HG03060 (cell line): ENCODE measurements around the gene RANGAP1.
"Not testable (repeated sequence)": the region's sequence is repeated elsewhere in the genome, so short reads cannot be mapped to it uniquely, and the experiment has no call there.

Source experiments
- ATAC-seq: cut with Tn5 transposase; IDR thresholded peaks from one replicate; pipeline ENCODE4 v1.9.1; 2021; ENCODE audit warnings: low read depth, moderate number of reproducible peaks; ENCODE audit not compliant: unreplicated experiment

Gene RANGAP1

DNA sequence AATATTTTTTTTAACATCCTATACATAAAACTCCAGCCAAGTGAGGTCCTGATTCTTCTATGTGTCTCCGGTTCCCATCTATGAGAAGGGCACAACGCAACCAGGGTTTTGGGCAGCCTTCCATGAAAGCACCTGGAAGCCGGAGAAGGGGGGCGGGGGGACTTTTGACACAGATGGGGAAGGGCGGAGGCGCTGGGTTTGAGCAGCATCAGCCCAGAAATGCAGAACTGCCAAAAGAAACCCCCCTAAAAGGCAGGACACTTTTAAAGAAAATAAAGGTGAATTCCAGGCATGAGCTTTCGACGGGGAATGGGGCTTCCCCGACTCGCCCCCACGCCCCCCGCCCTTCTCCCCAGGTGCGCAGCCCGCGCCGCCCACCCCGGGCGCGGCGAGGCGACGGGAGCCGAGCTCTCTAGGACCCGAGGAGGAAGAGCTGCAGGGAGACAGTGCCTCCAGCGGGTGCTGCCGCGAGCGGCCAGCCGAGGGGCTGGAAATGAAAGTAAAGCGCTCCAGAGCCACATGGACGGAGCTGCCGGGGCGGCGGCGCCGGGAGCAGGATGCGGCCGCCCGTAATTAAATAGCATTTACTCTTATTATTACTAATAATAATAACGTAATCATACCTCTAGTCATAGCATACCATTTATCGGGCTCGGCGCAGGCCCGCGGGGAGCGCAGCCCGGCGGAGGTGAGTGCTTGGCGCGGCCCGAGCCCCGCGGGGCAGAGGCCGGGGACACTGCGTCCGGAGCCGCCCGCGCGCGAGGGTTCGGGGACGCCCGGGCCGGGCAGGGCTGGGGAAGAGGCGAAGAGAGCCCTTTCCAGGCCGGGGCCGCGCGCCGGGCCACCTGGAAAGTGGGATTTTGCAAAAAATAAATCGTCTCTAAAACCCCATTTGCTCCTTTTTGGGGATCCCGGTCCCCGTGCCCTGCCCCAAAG lies 15.4 kb upstream of the RANGAP1 start, which contains the start of gene ZC3H7B:
TSS of gene ZC3H7B (plus strand) at position 441 of the 936 bp plus-strand sequence. CDS start 19,136 bp downstream, outside the sequence.
- peak; percentile 60 for ATAC-seq

DNA sequence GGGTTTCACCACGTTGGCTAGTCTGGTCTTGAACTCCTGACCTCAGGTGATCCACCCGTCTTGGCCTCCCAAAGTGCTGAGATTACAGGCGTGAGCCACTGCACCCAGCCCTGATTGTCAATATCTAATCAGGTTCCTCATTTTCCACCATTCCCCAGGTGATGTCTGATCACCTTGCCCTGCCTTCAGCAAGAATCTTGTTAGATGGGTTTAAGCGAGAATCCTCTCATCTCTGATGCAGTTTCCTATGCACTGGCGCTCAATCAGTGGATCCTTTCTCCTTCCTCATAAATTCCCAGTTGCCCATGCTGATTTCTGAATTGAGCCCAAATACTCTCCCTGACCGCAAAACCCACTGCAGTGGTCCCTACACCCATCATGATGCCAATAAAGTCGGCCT lies 14.7 kb upstream of the RANGAP1 start:
- no peak for ATAC-seq

DNA sequence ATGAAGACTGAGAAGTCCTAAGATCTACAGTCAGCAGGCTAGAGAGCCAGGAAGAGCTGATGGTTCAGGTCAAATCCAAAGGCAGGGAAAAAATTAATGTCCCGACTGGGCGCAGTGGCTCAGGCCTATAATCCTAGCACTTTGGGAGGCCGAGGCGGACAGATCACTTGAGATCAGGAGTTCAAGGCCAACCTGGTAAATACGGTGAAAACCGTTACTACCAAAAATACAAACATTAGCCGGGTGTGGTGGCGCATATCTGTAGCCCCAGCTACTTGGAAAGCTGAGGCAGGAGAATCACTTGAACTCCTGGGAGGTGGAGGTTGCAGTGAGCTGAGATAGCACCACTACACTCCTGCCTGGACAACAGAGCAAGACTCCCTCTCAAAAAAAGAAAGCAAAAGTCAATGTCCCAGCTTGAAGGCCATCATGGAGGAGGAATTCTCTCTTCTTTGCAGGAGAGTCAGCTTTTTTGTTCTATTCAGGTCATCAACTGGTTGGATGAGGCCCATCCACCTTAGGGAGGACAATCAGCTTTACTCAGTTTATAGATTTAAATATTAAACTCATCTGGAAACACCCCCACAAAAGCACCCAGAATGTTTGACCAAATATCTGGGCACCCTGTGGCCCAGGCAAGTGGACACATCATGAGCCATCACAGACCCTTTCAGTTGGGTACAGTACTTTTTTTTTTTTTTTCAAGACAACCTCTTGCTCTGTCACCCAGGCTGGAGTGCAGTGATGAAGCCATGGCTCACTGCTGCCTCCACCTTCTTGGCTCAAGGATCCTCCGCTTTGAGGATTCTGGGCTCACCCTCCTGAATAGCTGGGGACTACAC lies 11.1 kb upstream of the RANGAP1 start:
- no peak for ATAC-seq

DNA sequence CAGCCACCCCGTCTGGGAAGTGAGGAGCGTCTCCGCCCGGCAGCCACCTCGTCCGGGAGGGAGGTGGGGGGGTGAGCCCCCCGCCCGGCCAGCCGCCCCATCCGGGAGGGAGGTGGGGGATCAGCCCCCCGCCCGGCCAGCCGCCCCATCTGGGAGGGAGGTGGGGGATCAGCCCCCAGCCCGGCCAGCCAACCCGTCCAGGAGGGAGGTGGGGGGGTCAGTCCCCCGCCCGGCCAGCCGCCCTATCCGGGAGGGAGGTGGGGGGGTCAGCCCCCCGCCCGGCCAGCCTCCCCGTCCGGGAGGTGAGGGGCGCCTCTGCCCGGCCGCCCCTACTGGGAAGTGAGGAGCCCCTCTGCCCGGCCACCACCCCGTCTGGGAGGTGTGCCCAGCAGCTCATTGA lies 8.8 kb upstream of the RANGAP1 start:
- ATAC-seq: not testable (repeated sequence)

DNA sequence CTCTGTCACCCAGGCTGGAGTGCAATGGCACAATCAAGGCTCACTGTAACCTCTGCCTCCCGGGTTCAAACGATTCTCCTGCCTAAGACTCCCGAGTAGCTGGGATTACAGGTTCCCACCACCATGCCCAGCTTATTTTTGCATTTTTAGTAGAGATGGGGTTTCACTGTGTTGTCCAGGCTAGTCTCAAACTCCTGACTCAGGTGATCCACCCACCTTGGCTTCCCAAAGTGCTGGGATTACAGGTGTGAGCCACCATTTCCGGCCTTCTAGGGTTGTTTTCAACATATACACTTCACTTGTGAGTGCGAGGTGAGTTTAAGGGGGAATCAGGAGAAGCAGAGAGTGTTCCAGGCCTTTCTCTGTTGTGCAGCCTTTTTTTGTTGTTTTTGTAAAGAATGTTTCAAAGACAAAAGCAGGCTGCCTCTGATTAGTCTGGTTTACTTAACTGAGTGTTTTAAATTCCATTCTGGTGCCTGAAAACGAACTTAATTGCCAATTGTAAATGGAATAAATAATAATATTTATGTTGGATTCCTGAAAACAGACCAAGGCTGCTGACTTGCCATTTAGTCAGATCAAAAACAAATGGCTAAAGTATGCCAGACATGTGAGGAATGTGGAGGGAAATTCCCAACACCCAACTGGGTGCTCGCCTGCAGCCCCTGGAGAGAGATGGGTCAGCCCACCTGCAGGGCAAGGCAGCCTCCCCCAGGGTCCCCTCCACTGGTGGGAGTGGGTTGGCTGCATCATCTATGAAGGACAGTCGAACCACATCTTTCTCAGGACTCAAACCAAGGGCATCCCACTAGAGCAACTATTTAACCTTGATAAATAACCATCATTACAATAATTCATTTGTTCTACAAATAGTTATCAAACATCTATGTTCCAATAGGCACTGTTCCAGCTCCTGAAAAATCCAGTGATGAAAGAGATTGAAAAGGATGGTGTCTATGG lies 4.6 kb upstream of the RANGAP1 start:
- ATAC-seq: no peak

DNA sequence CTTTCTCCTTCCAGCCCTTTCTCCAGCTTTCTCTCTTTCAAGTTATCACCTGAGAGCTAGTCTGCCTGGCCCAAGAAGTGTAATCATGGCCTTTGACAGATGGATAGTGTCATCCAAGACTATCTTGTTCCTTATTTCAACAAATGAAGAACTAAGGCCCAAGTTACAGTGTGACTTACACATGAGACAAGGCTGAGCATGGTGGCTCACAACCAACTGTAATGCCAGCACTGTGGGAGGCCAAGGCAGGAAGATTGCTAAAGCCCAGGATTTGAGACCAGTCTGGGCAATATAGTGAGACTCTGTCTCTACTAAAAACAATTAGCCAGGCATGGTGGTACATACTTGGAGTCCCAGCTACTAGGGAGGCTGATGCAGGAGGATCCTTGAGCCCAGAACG lies 3.7 kb upstream of the RANGAP1 start:
- no peak for ATAC-seq

DNA sequence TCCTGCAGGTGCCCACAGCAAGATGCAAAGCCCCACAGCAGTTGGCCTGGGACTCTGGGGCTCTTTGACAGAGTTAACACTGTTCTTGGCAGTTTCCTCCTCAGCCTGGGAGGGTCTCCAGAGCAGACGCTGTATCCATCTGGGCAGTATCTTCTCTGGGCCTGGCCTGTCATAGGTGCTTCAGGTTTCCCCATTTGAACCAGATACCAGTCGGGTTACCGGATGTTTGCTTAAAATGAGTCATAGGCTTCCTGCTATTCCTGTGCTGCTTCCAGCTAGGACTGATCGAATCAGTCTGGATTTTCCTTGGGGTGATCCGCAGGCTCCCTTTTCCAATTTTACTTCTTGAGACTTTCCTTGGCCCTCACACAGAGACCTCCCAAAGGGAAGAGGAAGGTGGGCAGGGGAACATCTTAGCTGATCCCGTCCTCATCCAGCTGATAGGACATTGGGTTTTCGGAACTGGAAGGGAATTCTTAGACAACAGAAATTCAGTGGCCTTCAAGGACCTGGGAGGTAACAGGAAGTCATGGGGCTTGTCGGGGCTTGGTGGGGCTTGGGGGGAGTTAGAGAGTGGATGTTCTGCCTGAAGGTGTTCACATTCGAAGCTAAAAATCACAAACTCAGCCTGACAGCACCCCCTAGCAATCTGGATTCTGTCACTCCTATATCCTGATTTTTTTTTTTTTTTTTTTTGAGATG lies 2.4 kb upstream of the RANGAP1 start:
- ATAC-seq: no peak

DNA sequence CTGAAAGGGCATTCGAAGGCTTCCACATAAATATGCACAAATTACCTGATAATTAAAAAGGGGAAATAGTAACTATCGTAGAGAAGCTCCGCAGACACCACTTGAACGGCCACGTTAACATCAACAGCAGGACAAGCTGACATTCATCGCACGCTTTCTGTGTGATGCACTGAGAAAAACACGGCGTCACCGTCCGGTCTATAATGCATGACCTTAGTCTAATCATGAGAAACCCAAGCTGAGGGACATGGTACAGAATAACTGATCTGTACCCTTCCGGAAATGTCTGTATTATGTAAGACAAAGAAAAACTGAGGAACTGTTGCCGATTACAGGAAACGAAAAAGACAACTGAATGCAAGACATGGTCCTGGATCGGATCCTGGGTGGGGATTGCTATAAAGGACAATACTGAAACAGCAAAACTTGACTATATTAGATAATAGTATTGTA lies 678 bp upstream of the RANGAP1 start:
- peak; percentile 18 for ATAC-seq

DNA sequence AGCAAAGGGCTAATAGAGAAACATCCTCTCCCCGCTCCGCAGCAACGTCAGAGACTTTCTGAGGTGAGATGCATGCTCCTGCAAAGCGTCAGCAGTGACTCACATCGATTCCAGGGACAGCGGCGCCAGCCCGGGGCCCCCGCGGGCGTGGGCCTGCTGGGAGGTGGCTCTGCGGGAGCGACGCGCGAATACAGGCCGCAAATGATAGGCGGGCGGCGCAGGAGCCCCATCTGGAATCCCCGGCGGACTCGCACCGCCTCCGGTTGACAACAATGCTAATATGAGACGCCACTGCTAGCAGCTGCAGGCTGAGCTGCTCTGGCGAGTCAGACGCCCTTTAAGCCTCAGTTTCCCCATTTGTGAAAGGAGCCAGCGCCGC lies 557 bp downstream of the RANGAP1 start:
- ATAC-seq: no peak

DNA sequence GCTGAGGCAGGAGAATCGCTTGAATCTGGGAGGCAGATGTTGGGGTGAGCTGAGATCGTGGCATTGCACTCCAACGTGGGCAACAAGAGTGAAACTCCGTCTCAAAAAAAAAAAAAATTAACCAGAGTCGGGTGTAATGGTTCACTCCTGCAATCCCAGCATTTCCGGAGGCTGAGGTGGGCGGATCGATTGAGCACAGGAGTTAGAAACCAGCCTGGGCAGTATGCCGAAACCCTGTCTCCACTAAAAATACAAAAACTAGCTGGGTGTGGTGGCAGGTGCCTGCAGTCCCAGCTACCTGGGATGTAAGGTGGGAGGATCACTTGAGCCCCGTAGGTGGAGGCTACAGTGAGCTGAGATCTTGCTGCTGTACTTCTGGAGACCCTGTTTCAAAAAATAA lies 1.5 kb downstream of the RANGAP1 start:
- ATAC-seq: no peak

DNA sequence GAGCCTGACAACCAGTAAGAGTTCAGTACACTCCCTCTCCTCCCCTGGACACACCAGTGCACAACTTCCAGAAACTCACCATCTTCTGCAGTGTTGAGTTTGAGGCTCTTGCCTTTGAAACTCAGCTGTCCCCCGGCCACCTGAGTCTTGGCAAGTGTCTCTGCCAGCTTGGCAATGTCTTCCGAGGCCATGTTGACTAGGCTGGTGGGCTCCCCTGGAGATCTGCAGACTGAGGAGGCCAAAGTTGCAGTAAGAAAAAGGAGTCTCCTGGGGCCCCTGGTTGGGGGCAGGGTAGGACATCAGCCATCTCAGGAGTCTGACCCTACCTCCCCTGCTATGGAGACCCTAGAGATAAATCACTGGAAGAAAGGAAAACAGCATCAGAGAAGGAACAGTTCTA lies 5.1 kb downstream of the RANGAP1 start:
- ATAC-seq: no peak

DNA sequence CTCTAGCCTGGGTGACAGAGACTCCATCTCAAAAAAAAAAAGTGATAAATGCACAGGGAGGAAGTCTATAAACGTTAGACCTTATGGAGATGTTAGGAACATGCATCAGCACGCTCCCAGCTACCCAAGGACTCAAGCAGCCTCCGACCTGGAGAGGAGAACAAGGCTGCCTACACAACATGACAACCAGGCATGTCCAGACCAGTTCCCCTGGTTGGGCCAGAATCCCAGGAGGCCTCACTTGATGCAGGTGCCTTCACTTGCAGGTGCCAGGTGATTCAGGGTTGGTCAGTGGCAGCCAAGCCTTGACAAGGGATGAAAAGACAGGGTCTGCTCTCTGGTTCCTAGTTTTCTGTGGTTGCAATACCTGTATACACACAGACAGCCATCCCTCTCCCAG lies 5.9 kb downstream of the RANGAP1 start:
- ATAC-seq: no peak

DNA sequence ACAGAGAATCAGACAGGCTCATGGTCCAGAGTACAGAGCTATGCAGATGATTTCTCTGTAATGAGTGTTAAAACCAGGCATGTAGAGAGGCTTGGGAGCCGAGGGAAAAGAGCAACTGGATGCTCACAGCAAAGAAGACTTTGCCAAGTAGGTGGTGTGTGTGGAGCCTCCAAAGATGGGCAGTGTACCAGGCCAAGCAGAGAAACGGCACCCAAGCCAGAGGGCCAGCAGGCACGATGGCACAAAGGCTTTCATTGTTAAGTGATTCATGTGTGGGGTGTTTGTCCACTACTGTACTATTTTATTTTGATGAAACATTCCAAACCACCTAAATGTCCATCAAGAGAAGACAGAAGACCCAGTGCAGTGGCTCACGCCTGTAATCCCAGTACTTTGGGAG lies 11.1 kb downstream of the RANGAP1 start:
- no peak for ATAC-seq

DNA sequence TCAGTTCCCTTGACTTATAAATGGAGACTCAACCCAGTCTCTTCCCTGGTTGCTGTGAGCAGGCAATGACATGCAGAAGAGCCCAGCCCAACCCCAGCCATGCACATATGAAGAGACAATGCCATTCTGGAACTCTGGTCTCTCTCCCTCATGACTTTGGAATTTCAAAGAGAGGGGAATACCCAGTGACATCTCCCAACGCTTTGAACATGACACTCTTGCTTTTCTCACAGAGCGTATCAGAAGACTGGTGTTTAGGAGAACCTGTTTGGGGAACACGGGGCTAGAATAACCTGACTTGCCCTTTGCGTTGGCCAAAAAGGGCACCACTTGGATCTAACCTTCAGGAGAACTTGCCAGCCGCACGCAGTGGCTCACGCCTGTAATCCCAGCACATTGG lies 12.9 kb downstream of the RANGAP1 start:
- ATAC-seq: no peak

DNA sequence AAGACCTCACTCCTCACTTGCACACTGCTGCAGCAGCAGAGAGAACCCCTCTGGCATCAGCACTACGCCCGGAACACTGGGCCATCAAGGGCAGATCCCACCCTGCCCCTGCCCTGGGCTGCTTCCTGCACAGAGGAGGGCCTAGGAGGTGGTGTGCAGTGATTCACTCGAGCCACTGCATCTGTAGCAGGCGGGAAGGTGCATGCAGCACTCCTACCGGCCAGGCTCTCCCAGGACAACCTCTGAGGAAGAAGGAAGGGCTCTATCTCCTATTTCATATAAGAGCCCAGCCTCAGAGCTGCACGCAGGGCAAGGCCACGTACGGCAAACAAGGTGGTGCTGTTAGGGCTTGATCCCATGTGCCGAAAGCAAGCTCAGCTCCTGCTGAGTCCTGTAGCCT lies 14.2 kb downstream of the RANGAP1 start:
- no peak for ATAC-seq

DNA sequence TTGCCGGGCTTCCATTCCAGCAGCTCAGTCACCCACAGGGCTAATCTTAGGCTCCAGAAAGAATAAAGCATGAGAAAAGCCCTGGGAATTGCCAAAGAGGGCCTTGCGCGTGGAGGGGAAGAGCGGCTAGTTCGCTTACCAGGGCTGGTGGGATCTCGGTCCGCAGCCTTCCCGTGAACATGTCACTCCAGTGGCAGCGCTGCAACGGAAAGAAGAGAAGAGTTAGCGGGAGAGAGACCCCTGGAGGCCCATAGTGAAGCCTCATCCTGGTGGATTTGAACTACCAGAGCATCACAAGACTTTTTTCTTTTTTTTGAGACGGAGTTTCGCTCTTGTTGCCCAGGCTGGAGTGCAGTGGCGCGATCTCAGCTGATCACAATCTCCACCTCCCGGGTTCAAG lies 18.0 kb downstream of the RANGAP1 start:
- no peak for ATAC-seq

DNA sequence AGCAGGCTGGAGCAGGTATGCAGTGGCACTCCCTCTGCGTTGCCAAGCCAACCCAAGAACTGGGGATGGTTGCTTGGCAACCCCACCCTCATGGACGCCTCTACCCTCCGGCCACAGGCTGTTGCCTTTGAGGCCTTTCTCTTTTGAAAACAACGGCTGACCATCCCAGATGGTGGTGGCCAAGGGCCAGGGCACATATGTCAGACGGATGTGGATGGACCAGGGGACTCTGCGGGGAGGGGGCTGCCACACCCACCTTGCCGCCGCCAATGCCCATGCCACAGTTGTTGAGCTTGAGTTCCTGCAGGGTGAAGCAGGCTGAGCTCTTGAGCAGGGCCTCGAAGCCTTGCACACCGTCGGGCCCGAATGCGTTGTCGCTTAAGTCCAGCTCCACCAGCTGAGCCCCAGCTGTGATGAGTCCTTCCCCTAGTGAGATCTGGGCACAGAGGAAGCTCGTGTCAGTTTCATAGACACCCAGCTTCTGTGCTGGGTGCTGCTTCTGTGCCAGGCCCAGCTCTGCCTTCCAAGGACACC lies 21.5 kb downstream of the RANGAP1 start:
- no peak for ATAC-seq

DNA sequence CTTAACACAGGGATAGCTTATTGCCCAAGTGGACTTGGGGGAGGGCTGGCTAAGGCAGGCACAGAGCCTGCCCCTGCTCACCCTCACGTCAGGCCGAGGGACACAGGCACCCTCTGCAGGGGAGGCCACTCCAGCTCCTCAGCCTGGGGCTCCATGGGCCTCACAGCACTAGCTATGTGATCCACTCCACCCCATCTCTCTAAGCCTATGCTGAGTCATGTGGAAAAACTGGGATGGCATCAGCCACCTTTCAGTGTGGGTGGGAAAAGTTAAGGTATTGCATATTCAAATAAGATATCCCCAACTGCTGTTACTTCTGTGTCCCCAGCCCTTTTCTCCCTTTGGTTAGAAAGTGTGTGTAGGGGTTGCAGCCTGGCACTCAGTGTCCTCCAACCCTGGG lies 22.3 kb downstream of the RANGAP1 start:
- no peak for ATAC-seq

DNA sequence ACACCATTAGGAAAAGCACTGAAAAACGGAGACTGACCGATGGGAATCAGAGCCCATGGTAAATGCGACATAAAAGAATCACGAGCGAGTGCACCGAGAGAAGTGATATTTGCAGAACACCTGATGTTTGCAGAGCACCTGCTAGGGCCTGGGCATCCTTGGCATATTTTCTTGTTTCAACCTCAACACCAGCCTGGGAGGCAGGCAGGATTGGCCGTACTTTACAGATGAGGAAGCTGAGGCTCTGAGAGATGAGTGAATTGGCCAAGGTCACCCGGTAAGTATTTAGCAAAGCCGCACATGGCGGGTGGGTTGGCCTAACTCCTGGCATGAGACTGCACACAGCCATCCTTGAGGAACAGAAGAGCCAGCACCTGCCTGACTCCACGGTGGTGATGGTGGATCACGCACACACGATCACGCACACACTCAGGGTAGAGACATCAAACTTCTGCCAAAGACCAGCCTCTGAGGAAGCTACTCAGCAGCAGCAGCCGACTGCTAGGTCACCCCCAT lies 23.7 kb downstream of the RANGAP1 start:
- ATAC-seq: no peak
